Measurements from ENCODE around the gene ACTR5.
A peak's percentile ranks its signal among the peaks of the same experiment; 100 is the strongest.
"Not testable (repeated sequence)": the region's sequence is repeated elsewhere in the genome, so short reads cannot be mapped to it uniquely, and the experiment has no call there.

Gene ACTR5

DNA sequence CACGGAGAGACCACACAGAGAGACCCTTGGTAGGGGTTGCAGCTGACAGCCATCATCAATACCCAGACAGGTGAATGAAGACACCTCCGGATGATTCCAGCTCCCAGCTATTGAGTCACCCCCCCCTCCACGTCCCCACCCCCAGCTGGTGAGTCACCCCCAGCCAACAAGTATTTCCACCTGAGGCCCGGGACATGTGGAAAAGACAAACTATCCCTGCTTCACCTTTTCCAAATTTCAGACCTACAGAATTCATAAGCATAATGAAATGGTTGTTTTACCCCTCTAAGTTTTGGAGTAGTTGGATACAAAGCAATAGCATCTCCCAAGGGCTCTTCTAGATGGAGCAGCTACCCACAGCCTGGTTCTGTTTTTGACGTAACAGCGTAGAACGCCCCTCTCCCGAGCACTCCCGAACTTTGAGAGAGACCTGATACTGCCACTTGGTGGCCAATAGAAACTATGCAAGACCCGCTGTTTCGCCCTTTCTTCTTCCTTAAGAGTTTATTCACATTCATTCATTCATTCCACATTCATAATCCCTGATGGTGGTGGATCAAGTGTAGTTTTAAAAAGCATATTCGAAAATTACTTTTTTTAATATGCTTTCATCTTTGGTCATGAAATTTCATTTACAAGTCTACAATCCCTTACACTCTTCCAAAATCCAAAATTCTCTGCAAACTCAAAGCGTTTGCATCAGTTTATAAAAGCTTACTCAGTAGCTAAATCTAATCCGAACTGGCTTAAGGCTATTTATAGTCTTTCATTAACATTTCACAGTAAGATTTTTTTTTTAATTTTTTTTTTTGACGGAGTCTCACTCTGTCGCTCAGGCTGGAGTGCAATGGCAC, 42.2 kb downstream of the ACTR5 start:
- Histone ChIP-seq H3K4me3 (replicated peaks; ENCODE audit: low read depth, low read length) (no peak overlapping the region), H3K27me3 (replicated peaks; ENCODE audit: control insufficient read depth, insufficient read depth, low read length) (no peaks in the 10 kb centered on the region), H3K36me3 (ENCODE audit: control insufficient read depth, insufficient read depth, low read length) (no peaks in the 10 kb centered on the region)
- DNase-seq (ENCODE audit: extremely low read depth, insufficient read length), result no peak
- TF ChIP-seq, protein P1, sequence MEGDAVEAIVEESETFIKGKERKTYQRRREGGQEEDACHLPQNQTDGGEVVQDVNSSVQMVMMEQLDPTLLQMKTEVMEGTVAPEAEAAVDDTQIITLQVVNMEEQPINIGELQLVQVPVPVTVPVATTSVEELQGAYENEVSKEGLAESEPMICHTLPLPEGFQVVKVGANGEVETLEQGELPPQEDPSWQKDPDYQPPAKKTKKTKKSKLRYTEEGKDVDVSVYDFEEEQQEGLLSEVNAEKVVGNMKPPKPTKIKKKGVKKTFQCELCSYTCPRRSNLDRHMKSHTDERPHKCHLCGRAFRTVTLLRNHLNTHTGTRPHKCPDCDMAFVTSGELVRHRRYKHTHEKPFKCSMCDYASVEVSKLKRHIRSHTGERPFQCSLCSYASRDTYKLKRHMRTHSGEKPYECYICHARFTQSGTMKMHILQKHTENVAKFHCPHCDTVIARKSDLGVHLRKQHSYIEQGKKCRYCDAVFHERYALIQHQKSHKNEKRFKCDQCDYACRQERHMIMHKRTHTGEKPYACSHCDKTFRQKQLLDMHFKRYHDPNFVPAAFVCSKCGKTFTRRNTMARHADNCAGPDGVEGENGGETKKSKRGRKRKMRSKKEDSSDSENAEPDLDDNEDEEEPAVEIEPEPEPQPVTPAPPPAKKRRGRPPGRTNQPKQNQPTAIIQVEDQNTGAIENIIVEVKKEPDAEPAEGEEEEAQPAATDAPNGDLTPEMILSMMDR (IDR thresholded peaks at IDR 0.05; ENCODE audit: insufficient read depth, low read length, poor library complexity, severe bottlenecking), result peak; percentile 29

DNA sequence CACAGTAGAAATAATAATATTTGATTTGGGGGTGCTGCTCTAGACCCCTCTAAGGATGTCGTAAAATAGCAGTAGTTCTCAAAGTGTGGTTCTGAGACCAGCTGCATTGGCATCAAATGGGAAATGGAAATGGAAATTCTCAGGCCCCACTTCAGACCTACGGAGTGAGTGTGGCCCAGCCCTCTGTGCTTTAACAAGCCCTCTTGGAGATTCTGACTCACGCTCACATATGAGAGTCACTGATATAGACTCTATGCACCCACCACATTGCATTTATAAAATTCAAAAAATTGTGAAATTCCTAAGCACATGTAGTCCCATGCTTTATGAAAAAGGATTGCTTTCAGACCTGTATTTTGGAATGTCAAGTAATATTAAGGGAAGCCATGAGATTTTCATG, 43.0 kb downstream of the ACTR5 start:
- TF ChIP-seq, protein P1 (IDR thresholded peaks at IDR 0.05; ENCODE audit: insufficient read depth, low read length, poor library complexity, severe bottlenecking), result no peak
- Histone ChIP-seq H3K36me3 (ENCODE audit: control insufficient read depth, insufficient read depth, low read length) (no peaks in the 10 kb centered on the region), H3K4me3 (replicated peaks; ENCODE audit: low read depth, low read length) (no peak overlapping the region), H3K27me3 (replicated peaks; ENCODE audit: control insufficient read depth, insufficient read depth, low read length) (no peaks in the 10 kb centered on the region)
- no peak for DNase-seq (ENCODE audit: extremely low read depth, insufficient read length)

DNA sequence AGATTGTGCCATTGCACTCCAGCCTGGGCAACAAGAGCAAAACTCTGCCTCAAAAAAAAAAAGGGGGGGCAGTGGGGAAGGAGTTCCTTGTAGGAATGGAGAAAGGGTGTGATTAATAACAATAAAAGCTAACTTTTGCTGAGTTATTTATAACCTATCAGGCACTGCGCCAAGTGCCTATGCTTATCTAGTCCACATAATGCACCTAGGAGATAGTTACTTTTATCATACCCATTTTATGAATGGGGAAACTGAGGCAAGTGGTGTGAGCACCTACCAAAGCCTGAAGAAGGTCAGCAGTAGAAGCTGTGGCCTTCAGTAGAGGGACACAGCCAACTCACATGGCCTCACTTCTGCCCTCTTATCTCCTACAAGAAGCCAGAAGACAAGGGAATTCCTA, 43.7 kb downstream of the ACTR5 start:
- TF ChIP-seq, protein P1 (IDR thresholded peaks at IDR 0.05; ENCODE audit: insufficient read depth, low read length, poor library complexity, severe bottlenecking), result no peak
- no peaks in the 10 kb centered on the region for H3K27me3 ChIP-seq (replicated peaks; ENCODE audit: control insufficient read depth, insufficient read depth, low read length)
- no peaks in the 10 kb centered on the region for H3K36me3 ChIP-seq (ENCODE audit: control insufficient read depth, insufficient read depth, low read length)
- H3K4me3 ChIP-seq (replicated peaks; ENCODE audit: low read depth, low read length), result no peak overlapping the region
- DNase-seq (ENCODE audit: extremely low read depth, insufficient read length), result no peak

GRCh38 chr20:38794057-38794456, 45.8 kb downstream of the ACTR5 start:
- H3K27me3 ChIP-seq (replicated peaks; ENCODE audit: control insufficient read depth, insufficient read depth, low read length); DNase-seq (ENCODE audit: extremely low read depth, insufficient read length); H3K36me3 ChIP-seq (ENCODE audit: control insufficient read depth, insufficient read depth, low read length): not testable (repeated sequence)

GRCh38 chr20:38798266-38798665, 50.0 kb downstream of the ACTR5 start:
- no peaks in the 10 kb centered on the region for H3K27me3 ChIP-seq (replicated peaks; ENCODE audit: control insufficient read depth, insufficient read depth, low read length)

More at GRCh38 chr20:38794057-38794456, 45.8 kb downstream of the ACTR5 start:
- H3K4me3 ChIP-seq (replicated peaks; ENCODE audit: low read depth, low read length), result not testable (repeated sequence)

GRCh38 chr20:38799203-38799602, 50.9 kb downstream of the ACTR5 start:
- no peak overlapping the region for H3K4me3 ChIP-seq (replicated peaks; ENCODE audit: low read depth, low read length)
- no peaks in the 10 kb centered on the region for H3K36me3 ChIP-seq (ENCODE audit: control insufficient read depth, insufficient read depth, low read length)
- TF ChIP-seq, protein P1 (IDR thresholded peaks at IDR 0.05; ENCODE audit: insufficient read depth, low read length, poor library complexity, severe bottlenecking), result no peak
- no peak for DNase-seq (ENCODE audit: extremely low read depth, insufficient read length)
- H3K27me3 ChIP-seq (replicated peaks; ENCODE audit: control insufficient read depth, insufficient read depth, low read length), result no peaks in the 10 kb centered on the region

More at GRCh38 chr20:38798266-38798665, 50.0 kb downstream of the ACTR5 start:
- H3K36me3 ChIP-seq (ENCODE audit: control insufficient read depth, insufficient read depth, low read length), result no peaks in the 10 kb centered on the region
- no peak overlapping the region for H3K4me3 ChIP-seq (replicated peaks; ENCODE audit: low read depth, low read length)
- TF ChIP-seq, protein P1 (IDR thresholded peaks at IDR 0.05; ENCODE audit: insufficient read depth, low read length, poor library complexity, severe bottlenecking), result no peak
- DNase-seq (ENCODE audit: extremely low read depth, insufficient read length), result no peak
